GM04504 (cell line): Measurements from ENCODE around the gene TAF8.
"Not testable (repeated sequence)": the region's sequence is repeated elsewhere in the genome, so short reads cannot be mapped to it uniquely, and the experiment has no call there.

Source experiments
- DNase-seq: peaks from one replicate; pipeline ENCODE4 v3.0.0-alpha.2; 2012; ENCODE audit warnings: low read depth

The TAF8 gene

DNA sequence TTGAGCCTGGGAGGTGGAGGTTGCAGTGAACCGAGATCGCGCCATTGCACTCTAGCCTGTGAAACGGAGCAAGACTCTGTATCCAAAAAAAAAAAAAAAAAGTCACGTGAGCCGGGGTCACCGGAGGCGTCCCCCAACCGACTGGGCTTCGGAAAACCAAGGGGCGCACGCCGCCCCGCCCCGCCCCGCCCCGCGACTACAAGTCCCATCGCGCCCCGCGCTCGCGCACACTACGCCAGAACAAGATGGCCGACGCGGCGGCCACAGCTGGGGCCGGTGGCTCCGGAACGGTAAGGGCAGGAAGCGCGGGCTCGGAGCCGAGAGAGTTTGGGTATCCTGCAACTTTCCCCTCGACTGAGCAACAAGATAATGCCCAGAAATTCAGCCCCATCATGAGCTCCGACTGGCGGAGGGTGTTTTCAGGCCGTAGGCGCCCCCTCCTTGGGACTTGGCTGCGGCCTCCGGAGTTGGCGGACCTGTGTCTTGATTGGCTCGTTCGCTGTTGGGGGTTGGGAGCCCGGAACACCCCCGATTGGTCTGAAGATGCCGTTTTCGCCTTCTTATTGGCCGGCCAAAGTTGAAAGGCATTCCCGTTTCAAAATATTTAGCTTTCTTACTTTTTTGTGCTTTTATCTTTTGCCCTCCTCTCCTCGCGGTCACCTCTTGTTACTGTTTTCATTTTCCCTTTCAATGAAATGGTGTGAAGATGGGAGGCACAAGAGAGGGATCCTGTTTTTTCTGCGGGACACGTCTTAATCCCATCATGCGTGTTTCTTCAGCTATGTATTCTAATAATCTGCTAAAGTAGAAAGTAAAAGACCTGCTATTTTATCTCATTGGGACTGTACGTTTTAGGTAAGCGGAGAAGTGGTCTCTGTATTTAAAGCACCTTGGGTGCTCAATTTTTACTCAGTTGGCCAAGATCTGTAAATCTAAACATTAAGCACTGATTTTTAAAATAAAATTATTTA is at the start of gene TAF8:
TAF8 (plus strand) TSS at position 228 of the 971 bp plus-strand sequence; CDS start at position 246, 18 bp downstream.
- DNase-seq = peak; percentile 74

DNA sequence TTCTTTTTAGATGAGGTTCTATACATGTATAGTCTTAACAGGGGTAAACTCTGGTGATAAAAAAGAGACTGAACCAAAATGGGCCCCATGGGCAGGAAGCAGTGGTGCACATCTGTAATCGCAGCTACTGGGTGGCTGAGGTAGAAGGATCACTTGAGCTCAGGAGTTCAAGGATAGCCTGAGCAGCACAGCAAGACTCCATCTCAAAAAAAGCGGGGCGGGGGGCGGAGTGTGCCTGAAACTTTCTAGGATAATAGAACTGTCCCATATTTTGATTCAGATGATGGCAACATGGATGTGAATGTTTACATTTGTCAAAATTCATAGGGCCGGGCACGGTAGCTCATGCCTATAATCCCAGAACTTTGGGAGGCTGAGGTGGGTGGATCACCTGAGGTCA is 48.8 kb upstream of the TAF8 start:
- no peak for DNase-seq

GRCh38 chr6:42003658-42004057 is 46.7 kb upstream of the TAF8 start:
- not testable (repeated sequence) for DNase-seq

- DNase-seq = no peak
These were observed 42.8 kb upstream of the TAF8 start for GRCh38 chr6:42007286-42008137.

- not testable (repeated sequence) for DNase-seq
These were observed 42.2 kb upstream of the TAF8 start for GRCh38 chr6:42008138-42008528.

DNA sequence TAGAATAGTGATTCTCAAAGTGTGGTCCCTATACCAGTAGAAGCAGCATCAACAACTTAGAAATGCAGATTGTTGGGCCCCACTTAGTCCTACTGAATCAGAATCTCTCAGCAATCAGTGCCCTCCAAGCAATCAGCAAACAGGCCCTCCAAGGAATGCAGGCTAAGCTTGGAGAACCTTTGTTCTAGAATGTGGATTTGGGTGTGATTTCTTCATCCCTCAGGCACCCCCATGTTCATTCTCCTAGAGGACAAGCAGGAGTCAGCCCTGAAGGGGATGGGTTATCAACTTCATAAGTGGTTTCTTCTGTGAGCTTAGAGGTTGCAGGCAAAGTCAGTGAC is 40.5 kb upstream of the TAF8 start:
- no peak for DNase-seq

- DNase-seq = no peak
These were observed 40.0 kb upstream of the TAF8 start for GRCh38 chr6:42010185-42010891.

- no peak for DNase-seq
These were observed 39.4 kb upstream of the TAF8 start for GRCh38 chr6:42010909-42011308.

GRCh38 chr6:42012501-42013133 is 37.7 kb upstream of the TAF8 start:
- DNase-seq = no peak

GRCh38 chr6:42013134-42013516 is 37.2 kb upstream of the TAF8 start:
- no peak for DNase-seq

DNA sequence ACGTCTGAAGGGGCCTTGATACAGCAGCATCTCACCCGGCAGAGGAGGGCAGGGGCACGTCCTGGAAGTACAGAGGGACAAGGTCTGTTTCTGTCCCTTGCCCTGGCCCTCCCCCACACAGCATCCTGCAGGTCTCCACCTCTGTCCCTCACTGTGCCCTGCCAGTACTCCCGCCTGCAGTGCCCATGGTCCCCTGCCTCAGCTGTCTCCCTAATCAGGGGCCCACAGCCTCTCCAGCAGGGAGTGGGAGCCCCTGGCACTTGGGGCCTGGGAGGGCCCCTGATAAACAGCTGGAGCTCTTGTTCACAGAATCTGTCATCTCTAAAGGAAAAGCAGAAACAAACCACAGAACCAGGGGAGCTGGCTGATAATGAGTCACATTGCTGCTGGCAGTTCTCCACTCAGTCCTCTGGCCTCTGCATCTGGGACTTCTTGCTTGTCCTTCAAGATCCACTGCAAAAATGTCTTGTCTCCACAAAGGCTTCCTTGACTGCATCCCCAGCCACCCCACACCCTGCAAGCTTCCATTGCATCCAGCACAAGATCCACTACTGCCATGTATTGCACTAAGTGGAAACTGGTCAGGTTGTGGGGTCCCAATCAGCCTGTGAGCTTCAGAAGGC is 33.2 kb upstream of the TAF8 start:
- peak; percentile 63 for DNase-seq

GRCh38 chr6:42020967-42021366 is 29.4 kb upstream of the TAF8 start:
- DNase-seq = no peak

- no peak for DNase-seq
These were observed 28.2 kb upstream of the TAF8 start for GRCh38 chr6:42021847-42022754.

DNA sequence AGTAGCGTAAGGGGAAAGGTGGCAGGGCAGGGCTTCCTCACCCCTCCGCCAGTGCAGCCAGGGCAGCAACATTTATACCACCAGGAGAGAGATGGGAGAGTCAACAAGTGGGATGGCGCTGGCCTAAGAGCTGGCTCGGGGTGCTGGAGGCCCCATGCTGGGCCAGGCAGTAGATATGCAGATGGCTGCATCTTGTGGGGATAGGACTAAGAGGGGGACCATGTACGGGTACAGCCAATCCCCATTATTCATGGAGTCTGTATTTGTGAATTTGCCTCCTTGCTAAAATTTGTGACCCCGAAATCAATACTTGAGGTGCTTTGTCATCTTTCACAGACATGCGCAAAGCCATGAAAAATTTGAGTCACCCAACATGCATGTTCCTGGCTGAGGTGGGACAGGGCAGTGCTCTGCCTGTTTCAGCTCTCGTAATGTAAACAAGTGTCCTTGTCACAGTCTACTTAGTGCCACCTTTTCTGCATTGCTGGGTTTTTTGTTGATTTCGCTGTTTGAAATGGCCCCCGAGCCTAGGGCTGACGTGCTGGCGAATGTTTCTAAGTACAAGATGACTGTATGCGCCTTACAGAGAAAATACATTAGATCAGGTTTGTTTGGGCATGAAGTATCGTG is 27.5 kb upstream of the TAF8 start:
- DNase-seq = no peak

- no peak for DNase-seq
These were observed 25.1 kb upstream of the TAF8 start for GRCh38 chr6:42025066-42025844.

DNA sequence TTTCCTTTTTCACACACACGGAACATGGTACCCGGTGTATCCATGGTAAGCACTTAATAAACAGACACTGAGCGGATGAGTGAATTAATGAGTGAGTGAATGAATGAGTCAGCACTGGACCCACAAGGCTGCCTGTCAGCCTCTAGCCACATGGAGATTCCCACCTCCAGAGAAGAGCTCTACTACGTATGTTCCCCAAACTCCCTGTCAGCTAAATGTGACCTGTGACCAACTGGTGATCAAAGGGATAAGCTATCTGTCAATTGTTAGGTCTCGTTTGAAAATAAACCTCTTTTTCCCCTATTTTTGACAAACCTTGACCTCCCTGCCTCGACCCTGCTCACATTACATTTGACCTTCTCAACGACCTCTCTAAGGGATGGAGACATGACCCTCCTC is 24.5 kb upstream of the TAF8 start:
- no peak for DNase-seq

DNA sequence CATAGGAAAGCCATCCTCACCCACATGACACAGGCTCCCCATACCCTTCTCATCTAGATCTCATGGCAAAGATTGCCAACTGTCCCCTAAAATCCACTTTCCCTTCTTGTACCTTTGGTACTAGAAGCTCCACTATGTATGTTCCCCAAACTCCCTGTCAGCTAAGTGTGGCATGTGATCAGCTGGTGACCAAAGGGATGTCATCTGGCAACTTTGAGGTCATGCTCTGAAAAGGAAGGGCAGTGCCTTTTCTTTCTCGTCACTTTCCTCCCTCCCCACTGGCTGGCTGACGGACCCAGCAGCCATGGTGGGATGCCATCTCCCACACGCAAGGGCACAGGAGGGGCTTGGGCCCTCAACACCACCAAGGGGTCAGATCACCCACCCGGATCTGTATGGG is 23.8 kb upstream of the TAF8 start:
- no peak for DNase-seq

DNA sequence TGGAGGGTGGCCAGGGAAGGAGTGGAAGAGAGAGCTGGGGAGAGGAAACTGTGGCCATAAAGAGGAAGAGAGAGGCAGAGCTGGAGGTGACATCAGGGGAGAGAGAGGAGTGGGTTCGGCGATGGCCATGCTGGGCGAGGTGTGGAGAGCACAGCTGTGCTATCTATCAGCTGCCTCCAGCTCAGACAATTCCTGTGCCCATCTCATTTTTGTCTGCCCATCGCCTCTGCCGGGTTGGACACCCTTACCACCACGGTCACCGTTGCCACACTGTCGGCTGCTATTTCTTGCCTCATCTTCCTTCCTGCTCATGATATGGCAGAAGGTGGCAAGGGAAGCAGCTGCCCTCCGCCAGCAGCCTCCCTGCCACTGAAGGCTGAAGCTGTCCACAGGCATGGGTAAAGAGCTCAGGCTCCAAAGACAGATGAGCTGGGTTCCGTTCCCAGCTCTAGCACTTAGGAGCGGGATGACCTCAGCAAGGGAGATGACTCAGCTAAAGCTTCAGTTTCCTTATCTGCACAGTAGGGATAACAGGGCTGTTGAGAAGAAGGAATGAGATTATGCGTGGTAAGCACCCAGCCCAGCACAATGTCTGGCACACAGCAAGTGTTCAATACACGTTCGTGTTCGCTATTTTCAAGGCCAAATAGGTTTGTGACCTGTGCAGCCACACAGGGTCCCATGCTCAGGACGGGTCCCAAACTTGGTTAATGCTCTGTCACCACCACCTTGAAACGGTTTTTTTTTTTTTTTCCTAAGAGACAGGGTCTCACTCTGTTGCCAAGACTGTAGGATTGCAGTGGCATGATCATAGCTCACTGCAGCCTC is 21.9 kb upstream of the TAF8 start:
- DNase-seq = no peak
